WTC11 (cell line): Measurements from ENCODE around the gene RAET1E.

Experiments used
- GTF2I ChIP-seq: fragments of 250-450 bp; sonication (Bioruptor Pico); conservative IDR thresholded peaks from 2 replicates; pipeline ENCODE4 v1.4.0; 2021; ENCODE audit warnings: mild to moderate bottlenecking
- JUN ChIP-seq: sonication (generic); formaldehyde crosslinking; IDR thresholded peaks from 2 replicates; pipeline ENCODE4 v1.8.0; 2023; ENCODE audit warnings: mild to moderate bottlenecking, missing genetic modification reagents
- NFATC4 ChIP-seq: fragments of 250-450 bp; sonication (Bioruptor Pico); IDR thresholded peaks from 2 replicates; pipeline ENCODE4 v1.9.0; 2021; ENCODE audit warnings: mild to moderate bottlenecking
- TEAD4 ChIP-seq: sonication (generic); formaldehyde crosslinking; IDR thresholded peaks from 2 replicates; pipeline ENCODE4 v1.8.0; 2022; ENCODE audit warnings: mild to moderate bottlenecking, missing genetic modification reagents
- ZNF121 ChIP-seq: sonication (generic); formaldehyde crosslinking; IDR thresholded peaks from 2 replicates; pipeline ENCODE4 v1.8.0; 2023; ENCODE audit warnings: missing genetic modification reagents
- ZNF138 ChIP-seq: sonication (generic); formaldehyde crosslinking; conservative IDR thresholded peaks from 2 replicates; pipeline ENCODE4 v1.8.1; 2022; ENCODE audit warnings: mild to moderate bottlenecking, moderate library complexity, missing genetic modification reagents
- TF ChIP-seq, protein P1 (sequence below): fragments of 200-600 bp; IDR thresholded peaks from 2 replicates; pipeline ENCODE4 v1.8.0; 2022; ENCODE audit warnings: antibody characterized with exemption
- TF ChIP-seq, protein P2 (sequence below): sonication (generic); formaldehyde crosslinking; IDR thresholded peaks from 2 replicates; pipeline ENCODE4 v1.8.1; 2023; ENCODE audit warnings: mild to moderate bottlenecking, missing genetic modification reagents
- TF ChIP-seq, protein P3 (sequence below): sonication (generic); formaldehyde crosslinking; IDR thresholded peaks from 2 replicates; pipeline ENCODE4 v1.8.0; 2022; ENCODE audit warnings: mild to moderate bottlenecking, missing genetic modification reagents
- TF ChIP-seq, protein P4 (sequence below): sonication (generic); formaldehyde crosslinking; IDR thresholded peaks from 2 replicates; pipeline ENCODE4 v1.8.0; 2022; ENCODE audit warnings: mild to moderate bottlenecking, missing genetic modification reagents

DNA sequence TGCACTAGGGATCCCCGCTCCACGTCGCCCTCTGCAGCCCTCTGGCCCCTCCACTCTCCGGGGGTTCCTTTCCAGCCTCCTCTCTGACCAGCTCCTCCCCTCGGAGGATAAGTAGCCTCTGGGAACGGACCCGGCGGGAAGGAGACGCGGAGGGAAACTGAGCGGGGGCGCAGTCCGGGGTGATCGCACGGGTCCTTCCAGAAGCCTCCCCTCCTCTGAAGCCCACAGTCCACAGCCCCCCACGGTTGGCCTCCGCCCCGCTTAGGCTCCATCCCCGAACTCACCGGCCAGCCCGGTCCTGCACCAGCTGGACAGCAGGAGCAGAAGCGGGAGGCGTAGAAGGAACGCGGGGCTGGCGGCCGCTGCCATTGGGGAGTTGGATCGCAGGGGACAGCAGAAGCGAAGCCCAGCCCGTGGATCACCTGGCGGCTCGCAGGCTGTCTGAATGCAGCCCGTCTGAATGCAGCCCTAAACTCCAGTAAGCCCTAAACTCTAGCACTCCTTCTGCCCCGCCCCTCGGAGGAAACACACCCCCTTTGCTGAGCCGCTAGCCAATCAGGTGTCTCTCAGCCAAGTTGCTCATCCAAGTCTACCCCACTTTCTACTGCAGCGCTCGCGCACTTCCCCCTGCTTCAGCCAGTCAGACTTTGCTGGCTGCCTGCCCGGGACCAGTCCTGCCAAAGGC lies 24.9 kb upstream of the RAET1E start, which contains the start of gene RAET1G:
- no peak for TF ChIP-seq TEAD4 (CRISPR knock-in tag)
- TF ChIP-seq, protein P1, sequence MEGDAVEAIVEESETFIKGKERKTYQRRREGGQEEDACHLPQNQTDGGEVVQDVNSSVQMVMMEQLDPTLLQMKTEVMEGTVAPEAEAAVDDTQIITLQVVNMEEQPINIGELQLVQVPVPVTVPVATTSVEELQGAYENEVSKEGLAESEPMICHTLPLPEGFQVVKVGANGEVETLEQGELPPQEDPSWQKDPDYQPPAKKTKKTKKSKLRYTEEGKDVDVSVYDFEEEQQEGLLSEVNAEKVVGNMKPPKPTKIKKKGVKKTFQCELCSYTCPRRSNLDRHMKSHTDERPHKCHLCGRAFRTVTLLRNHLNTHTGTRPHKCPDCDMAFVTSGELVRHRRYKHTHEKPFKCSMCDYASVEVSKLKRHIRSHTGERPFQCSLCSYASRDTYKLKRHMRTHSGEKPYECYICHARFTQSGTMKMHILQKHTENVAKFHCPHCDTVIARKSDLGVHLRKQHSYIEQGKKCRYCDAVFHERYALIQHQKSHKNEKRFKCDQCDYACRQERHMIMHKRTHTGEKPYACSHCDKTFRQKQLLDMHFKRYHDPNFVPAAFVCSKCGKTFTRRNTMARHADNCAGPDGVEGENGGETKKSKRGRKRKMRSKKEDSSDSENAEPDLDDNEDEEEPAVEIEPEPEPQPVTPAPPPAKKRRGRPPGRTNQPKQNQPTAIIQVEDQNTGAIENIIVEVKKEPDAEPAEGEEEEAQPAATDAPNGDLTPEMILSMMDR, result no peak
- TF ChIP-seq, protein P2, sequence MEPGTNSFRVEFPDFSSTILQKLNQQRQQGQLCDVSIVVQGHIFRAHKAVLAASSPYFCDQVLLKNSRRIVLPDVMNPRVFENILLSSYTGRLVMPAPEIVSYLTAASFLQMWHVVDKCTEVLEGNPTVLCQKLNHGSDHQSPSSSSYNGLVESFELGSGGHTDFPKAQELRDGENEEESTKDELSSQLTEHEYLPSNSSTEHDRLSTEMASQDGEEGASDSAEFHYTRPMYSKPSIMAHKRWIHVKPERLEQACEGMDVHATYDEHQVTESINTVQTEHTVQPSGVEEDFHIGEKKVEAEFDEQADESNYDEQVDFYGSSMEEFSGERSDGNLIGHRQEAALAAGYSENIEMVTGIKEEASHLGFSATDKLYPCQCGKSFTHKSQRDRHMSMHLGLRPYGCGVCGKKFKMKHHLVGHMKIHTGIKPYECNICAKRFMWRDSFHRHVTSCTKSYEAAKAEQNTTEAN (CRISPR knock-in tag), result no peak
- TF ChIP-seq GTF2I (CRISPR knock-in tag), result no peak
- TF ChIP-seq, protein P3, sequence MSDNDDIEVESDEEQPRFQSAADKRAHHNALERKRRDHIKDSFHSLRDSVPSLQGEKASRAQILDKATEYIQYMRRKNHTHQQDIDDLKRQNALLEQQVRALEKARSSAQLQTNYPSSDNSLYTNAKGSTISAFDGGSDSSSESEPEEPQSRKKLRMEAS (CRISPR knock-in tag), result no peak
- no peak for TF ChIP-seq JUN (CRISPR knock-in tag)
- TF ChIP-seq ZNF121 (CRISPR knock-in tag), result no peak
- TF ChIP-seq ZNF138, result no peak
- TF ChIP-seq, protein P4, sequence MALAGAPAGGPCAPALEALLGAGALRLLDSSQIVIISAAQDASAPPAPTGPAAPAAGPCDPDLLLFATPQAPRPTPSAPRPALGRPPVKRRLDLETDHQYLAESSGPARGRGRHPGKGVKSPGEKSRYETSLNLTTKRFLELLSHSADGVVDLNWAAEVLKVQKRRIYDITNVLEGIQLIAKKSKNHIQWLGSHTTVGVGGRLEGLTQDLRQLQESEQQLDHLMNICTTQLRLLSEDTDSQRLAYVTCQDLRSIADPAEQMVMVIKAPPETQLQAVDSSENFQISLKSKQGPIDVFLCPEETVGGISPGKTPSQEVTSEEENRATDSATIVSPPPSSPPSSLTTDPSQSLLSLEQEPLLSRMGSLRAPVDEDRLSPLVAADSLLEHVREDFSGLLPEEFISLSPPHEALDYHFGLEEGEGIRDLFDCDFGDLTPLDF (CRISPR knock-in tag), result no peak
- TF ChIP-seq NFATC4 (CRISPR knock-in tag), result no peak
